GM12878 (cell line): ENCODE results near the gene DMXL2. TPM values are rescaled to one million over a fixed set of nuclear protein-coding genes. Genes with fewer than 3 reads are reported as not detected.

Source experiments
- ATAC-seq: fragments of 200-7000 bp; cut with Tn5 transposase; 3 replicates; pipeline ENCODE4 v1.9.1; 2020; ENCODE audit warnings: mild to moderate bottlenecking, moderate library complexity
- BruUV-seq: library from RNA; stranded (reverse); fragments of 400-500 nt; replicated peaks from 2 replicates; lab custom pipeline; 2021; lab: Mats Ljungman, UMichigan
- CTCF ChIA-PET: fragments of 300-600 bp; sonication (Branson Sonifier 250); formaldehyde crosslinking; extraction: SDS; loops from one replicate; lab custom pipeline; 2021; ENCODE audit warnings: inconsistent platforms; lab: Yijun Ruan, JAX
- POLR2A ChIA-PET: fragments of 350-600 bp; formaldehyde crosslinking; extraction: SDS; loops from one replicate; lab custom pipeline; 2021; ENCODE audit warnings: inconsistent platforms; lab: Charles Lee
- RAD21 ChIA-PET: fragments of 300-600 bp; sonication (Branson Sonifier 250); formaldehyde crosslinking; loops from one replicate; lab custom pipeline; 2023; ENCODE audit warnings: antibody characterized with exemption; ENCODE audit not compliant: unreplicated experiment; lab: Charles Lee
- SMC1A ChIA-PET: fragments of 300-600 bp; sonication (Branson Sonifier 250); formaldehyde crosslinking; loops from one replicate; lab custom pipeline; 2023; ENCODE audit not compliant: unreplicated experiment, uncharacterized antibody; lab: Charles Lee
- DNase-seq: peaks from one replicate; pipeline ENCODE4 v3.0.0-alpha.2; 2011; ENCODE audit warnings: low read depth, low spot score
- FAIRE-seq: peaks from 3 replicates; lab custom pipeline; 2011; peaks lifted over from hg19 to GRCh38; lab: Jason Lieb, UNC
- H2AFZ ChIP-seq: 2 replicates; pipeline ENCODE4 v1.6.0; 2011; ENCODE audit warnings: low read depth, low read length, control low read depth; ENCODE audit not compliant: control insufficient read depth
- H3K27ac ChIP-seq: 2 replicates; pipeline ENCODE4 v1.5.1; 2011; ENCODE audit warnings: control low read depth; ENCODE audit not compliant: control insufficient read depth, insufficient read depth
- H3K27me3 ChIP-seq, 2 experiments: replicated peaks in 1 of 2; 2 replicates each; pipeline versions ENCODE4 v1.6.0 to v1.6.1; 2011; ENCODE audit warnings: low read length in 1 of 2; ENCODE audit not compliant: control insufficient read depth in 2 of 2, insufficient read depth in 2 of 2
- H3K36me3 ChIP-seq, 2 experiments: 2 replicates each; pipeline ENCODE4 v1.5.1; 2011; ENCODE audit warnings: low read length in 1 of 2; ENCODE audit not compliant: control insufficient read depth in 2 of 2, insufficient read depth in 2 of 2
- H3K4me1 ChIP-seq: 2 replicates; pipeline ENCODE4 v1.6.1; 2011; ENCODE audit warnings: mild to moderate bottlenecking, low read length, moderate library complexity, mixed read lengths; ENCODE audit not compliant: control insufficient read depth, insufficient read depth
- H3K4me2 ChIP-seq: 2 replicates; pipeline ENCODE4 v1.6.0; 2011; ENCODE audit warnings: control low read depth; ENCODE audit not compliant: control insufficient read depth, insufficient read depth
- H3K4me3 ChIP-seq: fragments of 200-600 bp; sonication (generic); 2 replicates; pipeline ENCODE4 v1.5.1; 2016
- H3K79me2 ChIP-seq: 2 replicates; pipeline ENCODE4 v1.6.0; 2011; ENCODE audit warnings: low read length; ENCODE audit not compliant: control insufficient read depth, insufficient read depth
- H3K9ac ChIP-seq: 2 replicates; pipeline ENCODE4 v1.8.0; 2011; ENCODE audit warnings: low read length, control low read depth, mixed read lengths; ENCODE audit not compliant: control insufficient read depth, insufficient read depth
- H3K9me3 ChIP-seq: replicated peaks from 3 replicates; pipeline ENCODE4 v1.5.1; 2011; ENCODE audit warnings: mild to moderate bottlenecking, low read length; ENCODE audit not compliant: control insufficient read depth, insufficient read depth
- H4K20me1 ChIP-seq: 2 replicates; pipeline ENCODE4 v1.6.0; 2011; ENCODE audit not compliant: control insufficient read depth, insufficient read depth
- BCL11A ChIP-seq: IDR thresholded peaks from 2 replicates; pipeline ENCODE4 v1.6.1; 2011; ENCODE audit warnings: low read depth, low read length
- BMI1 ChIP-seq: fragments of 450-650 bp; IDR thresholded peaks from 2 replicates; pipeline ENCODE4 v1.6.1; 2016; ENCODE audit warnings: mild to moderate bottlenecking, moderate library complexity, borderline replicate concordance
- CUX1 ChIP-seq: IDR thresholded peaks from 2 replicates; pipeline ENCODE4 v1.6.1; 2012; ENCODE audit warnings: improper control_type of control experiment, low read depth, low read length; ENCODE audit not compliant: insufficient replicate concordance
- FOXK2 ChIP-seq: fragments of 450-650 bp; IDR thresholded peaks from 2 replicates; pipeline ENCODE4 v1.6.1; 2017; ENCODE audit warnings: mild to moderate bottlenecking, moderate library complexity
- IRF3 ChIP-seq: fragments of 450-650 bp; IDR thresholded peaks from 2 replicates; pipeline ENCODE4 v1.6.1; 2014; ENCODE audit warnings: mild to moderate bottlenecking
- KDM1A ChIP-seq: fragments of 200-600 bp; sonication (generic); IDR thresholded peaks from 2 replicates; pipeline ENCODE4 v1.6.1; 2016; ENCODE audit warnings: borderline replicate concordance
- MEF2A ChIP-seq: IDR thresholded peaks from 2 replicates; pipeline ENCODE4 v1.6.1; 2011; ENCODE audit warnings: low read depth, mild to moderate bottlenecking, low read length, moderate library complexity; ENCODE audit not compliant: insufficient read depth
- NRF1 ChIP-seq: conservative IDR thresholded peaks from 2 replicates; pipeline ENCODE4 v1.6.1; 2011; ENCODE audit warnings: mild to moderate bottlenecking, low read depth, low read length, improper control_type of control experiment
- RB1 ChIP-seq: fragments of 450-650 bp; formaldehyde crosslinking; IDR thresholded peaks from 2 replicates; pipeline ENCODE4 v1.6.1; 2017; ENCODE audit warnings: mild to moderate bottlenecking, borderline replicate concordance
- SIX5 ChIP-seq: IDR thresholded peaks from 2 replicates; pipeline ENCODE4 v1.6.1; 2011; ENCODE audit warnings: mild to moderate bottlenecking, low read depth, low read length, moderate library complexity; ENCODE audit not compliant: severe bottlenecking
- SRF ChIP-seq, 2 experiments: IDR thresholded peaks; 2 replicates each; pipeline ENCODE4 v1.6.1; 2011; ENCODE audit warnings: low read depth in 2 of 2, low read length in 2 of 2, mild to moderate bottlenecking in 1 of 2, moderate library complexity in 1 of 2
- TCF7 ChIP-seq: IDR thresholded peaks from 2 replicates; pipeline ENCODE4 v1.6.1; 2014; ENCODE audit warnings: antibody characterized with exemption, borderline replicate concordance
- USF1 ChIP-seq: IDR thresholded peaks from 2 replicates; pipeline ENCODE4 v1.6.1; 2011; ENCODE audit warnings: borderline replicate concordance, low read depth, mild to moderate bottlenecking, moderate library complexity, mixed read lengths, low read length; ENCODE audit not compliant: insufficient read depth; ENCODE audit errors: extremely low read length
- ZNF274 ChIP-seq: IDR thresholded peaks from one replicate; pipeline ENCODE4 v1.8.0; 2011; ENCODE audit not compliant: insufficient read length, insufficient read depth
- WGBS: methylation state at CpG from one replicate; pipeline ENCODE4 v1.1.6; 2016; ENCODE audit warnings: low lambda C conversion rate; ENCODE audit not compliant: insufficient replicate concordance, insufficient coverage; ENCODE audit errors: missing lambda C conversion rate; 5-methylcytosine and 5-hydroxymethylcytosine counted together
- in situ Hi-C: fragments of 300-500 bp; cut with MboI; formaldehyde crosslinking; loops from 9 replicates; pipeline ENCODE4 v1.14.3; 2018; ENCODE audit warnings: mixed read lengths
- intact Hi-C: fragments of 100-400 bp; cut with micrococcal nuclease; formaldehyde crosslinking; loops from one replicate; pipeline ENCODE4 v1.14.2; 2022; ENCODE audit not compliant: unreplicated experiment
- polyA plus RNA-seq, 11 experiments: library from polyadenylated mRNA; depleted of rRNA in 4 of 11; unstranded in 6 of 11; stranded (reverse) in 5 of 11; fragments of >200 nt; fragmentation: Nextera tagmentation in 4 of 11; fragmentation: Illumina TruSeq in 1 of 11; extraction: Ambion mirVana in 4 of 11; extraction: Trizol in 1 of 11; gene quantifications; 1 replicate in 1 of 11; 2 replicates in 10 of 11; pipeline versions ENCODE4 v1.2.1 to v1.2.3, GENCODE V29; 2011 to 2016; ENCODE audit warnings: inconsistent platforms in 2 of 11, missing spikeins in 2 of 11, low read depth in 1 of 11
- total RNA-seq, 4 experiments: library from RNA; depleted of rRNA in 3 of 4; stranded (reverse); fragments of >200 nt in 3 of 4; fragmentation: Illumina TruSeq in 1 of 4; extraction: Trizol in 1 of 4; gene quantifications; 2 replicates each; pipeline versions ENCODE4 v1.2.1 to v1.2.3, GENCODE V29; 2013 to 2021

Gene DMXL2
- total and polyA plus RNA-seq, 10 of the 15 experiments (the other 5 are each of a cell fraction or from before 2014, with no cell fraction given) = 8.5 to 32.1 (median 22.0) TPM

GRCh38 chr15:51497806-51498205 lies 124.8 kb downstream of the DMXL2 start:
- ATAC-seq (no peak), FAIRE-seq (no peak), DNase-seq (no peak)
- BruUV-seq = no TSS peak
- no peak overlapping the region for H3K27ac ChIP-seq
- POLR2A ChIA-PET = no interaction called here
- H3K79me2 ChIP-seq = no peaks in the 10 kb centered on the region
- no peak overlapping the region for H2AFZ ChIP-seq
- CTCF ChIA-PET = interaction anchor here (0.9 to 3.0 kb wide), 10 partner anchors 11 to 334 kb away, joined by 3 to 15 read pairs (median 4); no protein-coding TSS in a partner anchor
- H3K9me3 ChIP-seq = no peaks in the 10 kb centered on the region
- in situ Hi-C loops = no loop called here
- H3K36me3 ChIP-seq = no peaks in the 10 kb centered on the region
- SMC1A ChIA-PET = interaction anchor here (1.3 to 1.8 kb wide), 3 partner anchors 25 to 335 kb away, joined by 3 to 12 read pairs (median 4); no protein-coding TSS in a partner anchor
- H3K27me3 ChIP-seq = no peaks in the 10 kb centered on the region
- no peaks in the 10 kb centered on the region for H4K20me1 ChIP-seq
- no peak overlapping the region for H3K4me2 ChIP-seq
- RAD21 ChIA-PET = interaction anchor here (1.9 kb wide), 1 partner anchor 211 kb away, joined by 7 read pairs; no protein-coding TSS in a partner anchor
- H3K4me3 ChIP-seq = no peak overlapping the region
- WGBS = 82% methylated on average over 3 of the region's 3 CpGs
- no peak overlapping the region for H3K9ac ChIP-seq
- intact Hi-C loops = loop anchor here (5.0 to 10.0 kb wide), 3 partner anchors 113 to 336 kb away; no protein-coding TSS in a partner anchor
- no peaks in the 10 kb centered on the region for H3K4me1 ChIP-seq
- TF ChIP-seq SRF (IDR thresholded peaks at IDR 0.05; ENCODE audit: low read depth in 2 of 2, low read length in 2 of 2) (no peak), RB1 (no peak), SIX5 (no peak), ZNF274 (no peak), MEF2A (no peak), BCL11A (no peak), FOXK2 (no peak), CUX1 (no peak), KDM1A (no peak), NRF1 (no peak), IRF3 (no peak), BMI1 (no peak), USF1 (no peak), TCF7 (no peak)
